A549 treated with GW870086 at 1 μM for 4 hours (cell line): ENCODE measurements around the gene CBY1. TPM values are rescaled to one million over a fixed set of nuclear protein-coding genes. Genes with fewer than 3 reads are reported as not detected.

Experiments
- total RNA-seq: library from RNA; stranded (reverse); fragments of 200-300 nt; extraction: Qiagen RNA extraction; gene quantifications from 5 replicates; pipeline ENCODE4 v1.2.3, GENCODE V29; 2022; ENCODE audit warnings: low read depth

CBY1 gene
- total RNA-seq = 14.2 to 15.7 TPM (median 14.6 TPM) in 5 replicates

DNA sequence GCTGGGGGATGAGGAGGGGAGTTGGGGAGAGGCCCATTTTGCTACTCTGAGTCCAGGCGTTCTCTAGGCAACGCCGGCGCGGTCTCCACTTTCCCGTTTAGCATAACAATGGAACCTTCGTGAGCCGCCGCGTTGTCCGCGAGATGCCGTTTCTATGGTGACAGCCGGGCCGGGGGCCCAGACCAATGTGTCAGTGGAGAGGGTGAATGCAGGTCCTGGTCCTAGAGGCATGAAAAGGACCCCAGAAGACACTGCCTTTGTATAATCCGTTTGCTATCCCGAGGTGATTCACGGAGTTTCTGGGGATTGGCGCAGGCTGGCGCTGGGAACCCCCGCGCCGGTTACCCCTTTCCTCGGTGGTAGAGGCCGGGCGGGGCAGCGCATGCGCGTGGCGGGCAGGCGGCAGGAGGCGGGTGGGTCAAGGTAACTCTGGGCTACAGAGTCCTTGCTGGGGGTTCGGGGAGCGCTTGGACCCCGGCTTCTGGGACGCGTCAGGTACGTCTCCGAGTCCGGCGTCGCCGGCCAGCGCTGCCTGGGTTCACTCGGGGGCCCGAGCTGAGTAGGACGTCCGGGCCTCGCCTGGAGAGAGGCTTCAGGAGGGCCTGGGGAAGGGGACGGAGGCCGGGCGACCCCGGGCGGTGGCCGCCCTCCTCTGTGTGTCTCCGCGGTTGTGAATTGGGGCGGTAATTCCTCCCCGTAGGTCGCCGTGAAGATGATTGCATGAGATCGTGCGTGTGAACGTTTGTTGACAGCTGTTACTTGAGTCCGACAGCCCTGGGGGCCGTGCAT lies at the start of gene CBY1, which contains the start of gene FAM227A:
TSS of gene CBY1 (plus strand) at position 383 of the 789 bp plus-strand sequence. CDS start 11,417 bp downstream, outside the sequence.
TSS of gene FAM227A (minus strand) at position 137 of the 789 bp plus-strand sequence. CDS start 6,224 bp downstream, outside the sequence.

DNA sequence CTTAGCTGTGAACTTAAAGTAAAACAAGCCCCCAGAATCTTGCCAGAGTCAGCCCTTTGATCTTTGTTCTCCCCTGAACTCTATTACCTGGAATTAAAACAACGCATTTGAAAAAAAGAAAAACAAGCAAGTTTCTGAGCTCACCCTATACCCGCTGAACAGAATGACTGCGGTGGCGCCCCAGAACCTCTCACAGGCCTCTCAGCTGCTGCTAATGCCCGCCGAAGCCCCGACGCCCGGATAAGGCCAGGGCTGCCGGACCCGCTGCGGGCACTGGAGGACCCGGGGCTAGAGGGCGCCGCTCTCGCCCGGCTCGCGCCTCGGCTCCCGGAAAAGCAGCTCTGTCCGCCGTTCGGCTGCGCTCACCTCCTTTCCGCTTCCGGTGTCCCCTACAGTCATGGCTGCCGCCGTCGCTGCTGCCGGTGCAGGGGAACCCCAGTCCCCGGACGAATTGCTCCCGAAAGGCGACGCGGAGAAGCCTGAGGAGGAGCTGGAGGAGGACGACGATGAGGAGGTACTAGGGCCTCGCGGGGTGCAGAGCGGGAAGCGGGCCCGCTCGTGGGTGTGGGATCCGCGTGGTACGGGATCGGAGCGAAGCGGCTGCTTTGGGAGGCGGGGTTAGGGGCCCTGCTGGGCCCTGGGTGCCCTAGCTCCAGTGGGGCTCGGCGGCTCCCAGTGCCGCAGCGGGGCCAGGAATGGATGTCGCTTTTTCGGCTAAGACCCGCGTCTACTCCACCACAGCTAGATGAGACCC lies 25.3 kb downstream of the CBY1 start, which contains the start of gene TOMM22:
TSS of gene TOMM22 (plus strand) at position 376 of the 754 bp plus-strand sequence. CDS start at position 398, 22 bp downstream.

DNA sequence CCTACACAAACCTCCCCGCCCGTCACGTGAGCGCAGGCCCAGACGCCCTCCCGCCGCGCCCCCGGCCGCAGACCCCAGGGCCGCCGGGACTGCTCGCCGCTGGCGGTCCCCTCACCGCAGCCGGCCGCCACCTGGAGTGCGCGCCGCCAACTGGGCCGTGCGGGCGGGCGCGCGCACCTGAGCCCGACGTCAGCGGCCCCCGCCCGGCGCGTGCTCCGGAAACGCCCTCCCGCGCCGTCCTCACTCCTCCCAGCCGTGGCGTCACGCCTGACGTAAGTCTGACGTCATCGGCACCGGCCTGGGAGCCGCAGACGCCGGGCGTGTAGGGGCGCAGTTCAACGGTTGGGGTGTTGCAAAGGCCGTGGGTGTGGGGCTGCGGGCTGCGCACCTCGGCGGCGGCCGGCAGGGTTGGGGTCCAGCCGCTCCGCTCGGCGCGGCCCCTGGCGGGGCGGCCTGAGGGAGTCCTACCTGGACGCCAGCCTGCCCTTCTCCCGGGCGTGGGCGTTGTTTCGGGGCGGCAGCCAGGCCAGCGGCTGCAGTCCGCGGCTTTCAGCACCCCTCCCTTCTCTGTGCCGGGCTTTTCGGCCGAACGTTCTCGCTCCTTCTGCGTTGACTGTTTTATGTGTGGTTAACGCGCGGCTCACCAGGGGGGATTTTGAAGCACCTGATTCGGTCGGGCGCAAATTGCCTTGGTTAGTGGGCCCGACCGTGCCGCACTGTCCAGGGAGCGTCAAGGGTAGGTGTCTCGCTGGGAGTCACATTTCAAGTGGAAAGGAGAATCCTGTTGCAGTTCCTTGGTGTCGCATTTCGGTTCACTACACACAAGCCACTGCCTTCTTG lies 44.6 kb downstream of the CBY1 start, which contains the start of gene JOSD1:
TSS of gene JOSD1 (minus strand) at position 155 of the 840 bp plus-strand sequence. CDS start 956 bp downstream, outside the sequence.

DNA sequence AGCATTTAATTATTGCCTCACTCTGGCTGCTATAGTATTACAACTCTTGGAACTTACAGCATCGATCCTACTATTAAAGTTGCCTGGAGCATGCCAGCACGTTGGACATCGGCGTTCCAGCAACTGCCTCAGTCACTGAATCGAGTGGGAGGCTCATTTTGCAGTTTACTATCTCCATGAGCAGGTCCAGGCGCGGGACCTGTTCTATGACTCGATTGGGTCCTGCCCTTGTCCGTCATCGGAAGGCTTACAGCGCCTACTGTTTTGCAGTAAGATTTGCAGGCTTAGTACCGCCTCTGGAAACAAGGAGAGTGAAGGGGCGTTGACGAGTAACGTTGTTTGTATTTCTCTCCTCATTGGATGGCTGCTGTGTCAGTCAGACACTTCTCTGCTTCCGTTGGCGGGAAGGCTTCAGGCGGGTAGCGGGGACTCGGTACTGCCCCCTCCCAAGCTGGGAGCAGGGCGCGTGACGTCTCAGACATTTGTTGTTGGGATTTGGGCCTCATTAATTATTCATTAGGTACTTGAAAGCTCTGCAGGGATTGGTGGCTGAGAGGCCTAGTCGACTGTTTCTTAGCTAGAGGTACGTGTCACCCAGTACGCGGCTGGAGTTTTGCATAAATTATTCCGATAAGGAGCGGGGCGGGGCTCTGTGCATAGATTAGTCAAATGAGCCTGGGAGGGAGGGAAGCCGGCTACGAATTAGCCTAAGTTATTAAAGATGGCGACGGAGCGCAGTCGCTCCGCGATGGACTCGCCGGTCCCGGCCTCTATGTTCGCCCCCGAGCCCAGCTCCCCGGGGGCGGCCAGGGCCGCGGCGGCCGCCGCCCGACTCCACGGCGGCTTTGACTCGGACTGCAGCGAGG lies 49.0 kb downstream of the CBY1 start, which contains the start of gene GTPBP1:
TSS of gene GTPBP1 (plus strand) at position 710 of the 866 bp plus-strand sequence. CDS start at position 722, 12 bp downstream.

Other genes starting within 250 kb of the CBY1 start
- gene KCNJ4, start 201.4 kb upstream of the CBY1 start, total RNA-seq = 0.29 to 0.46 TPM (median 0.43 TPM) in 5 replicates
- 17.8 to 19.5 TPM (median 19.1 TPM) in 5 replicates for gene KDELR3, start 188.5 kb upstream of the CBY1 start, total RNA-seq
- 82.3 to 102 TPM (median 94.1 TPM) in 5 replicates for gene DDX17, start 150.3 kb upstream of the CBY1 start, total RNA-seq
- gene DMC1, start 86.5 kb upstream of the CBY1 start, total RNA-seq = 2.3 to 6.8 TPM (median 3.6 TPM) in 5 replicates
- gene FAM227A, start 246 bp upstream of the CBY1 start, total RNA-seq = 0.49 to 1.2 TPM (median 0.68 TPM) in 5 replicates
- 62.0 to 81.3 TPM (median 72.3 TPM) in 5 replicates for gene TOMM22, start 25.3 kb downstream of the CBY1 start, total RNA-seq
- 25.4 to 30.0 TPM (median 29.3 TPM) in 5 replicates for gene JOSD1, start 44.3 kb downstream of the CBY1 start, total RNA-seq
- 6.0 to 10.0 TPM (median 9.9 TPM) in 5 replicates for gene GTPBP1, start 49.3 kb downstream of the CBY1 start, total RNA-seq
- 26.4 to 40.2 TPM (median 36.1 TPM) in 5 replicates for gene SUN2, start 99.4 kb downstream of the CBY1 start, total RNA-seq
- 8.0 to 10.6 TPM (median 10.2 TPM) in 5 replicates for gene DNAL4, start 137.5 kb downstream of the CBY1 start, total RNA-seq
- 9.1 to 11.4 TPM (median 10.1 TPM) in 5 replicates for gene NPTXR, start 187.4 kb downstream of the CBY1 start, total RNA-seq
- 25.0 to 30.9 TPM (median 27.3 TPM) in 5 replicates for gene CBX6, start 215.6 kb downstream of the CBY1 start, total RNA-seq